MM.1S (cell line): ENCODE data around the gene SOCS4.

Experiments
- DNase-seq: peaks from one replicate; pipeline ENCODE4 v3.0.0-alpha.2; 2015
- H2AFZ ChIP-seq: fragments of 300-600 bp; sonication (generic); 2 replicates; pipeline ENCODE4 v1.6.0; 2016; ENCODE audit warnings: antibody characterized with exemption, low read length
- H3F3A ChIP-seq: fragments of 300-600 bp; sonication (generic); 2 replicates; pipeline ENCODE4 v1.6.1; 2016; ENCODE audit warnings: mild to moderate bottlenecking, antibody characterized with exemption, low read length, moderate library complexity, mixed read lengths; ENCODE audit not compliant: insufficient read depth
- H3K27ac ChIP-seq: fragments of 300-600 bp; sonication (generic); 2 replicates; pipeline ENCODE4 v1.5.1; 2016; ENCODE audit warnings: mild to moderate bottlenecking, low read length
- H3K27me3 ChIP-seq: fragments of 300-600 bp; sonication (generic); replicated peaks from 2 replicates; pipeline ENCODE4 v1.6.0; 2016; ENCODE audit warnings: low read length; ENCODE audit not compliant: insufficient read depth
- H3K36me3 ChIP-seq: fragments of 300-600 bp; sonication (generic); replicated peaks from 2 replicates; pipeline ENCODE4 v1.6.1; 2016; ENCODE audit warnings: mild to moderate bottlenecking, low read length, mixed read lengths; ENCODE audit not compliant: insufficient read depth
- H3K4me1 ChIP-seq: fragments of 300-600 bp; sonication (generic); 2 replicates; pipeline ENCODE4 v1.6.1; 2016; ENCODE audit warnings: low read length, mixed read lengths
- H3K4me2 ChIP-seq: fragments of 300-600 bp; sonication (generic); 2 replicates; pipeline ENCODE4 v1.6.0; 2016; ENCODE audit warnings: low read depth, low read length
- H3K4me3 ChIP-seq: fragments of 300-600 bp; sonication (generic); 2 replicates; pipeline ENCODE4 v1.5.1; 2016; ENCODE audit warnings: low read length, mixed read lengths
- H3K79me2 ChIP-seq: fragments of 300-600 bp; sonication (generic); 2 replicates; pipeline ENCODE4 v1.6.1; 2016; ENCODE audit warnings: mixed run types, low read length, mixed read lengths
- H3K9ac ChIP-seq: fragments of 300-600 bp; sonication (generic); 2 replicates; pipeline ENCODE4 v1.6.1; 2016; ENCODE audit warnings: low read length, mixed read lengths
- H3K9me2 ChIP-seq: fragments of 300-600 bp; sonication (generic); replicated peaks from 2 replicates; pipeline ENCODE4 v1.6.1; 2016; ENCODE audit warnings: mild to moderate bottlenecking, low read length, mixed read lengths; ENCODE audit not compliant: insufficient read depth
- H3K9me3 ChIP-seq: fragments of 300-600 bp; sonication (generic); replicated peaks from 2 replicates; pipeline ENCODE4 v1.6.1; 2016; ENCODE audit warnings: mild to moderate bottlenecking, low read length, mixed read lengths; ENCODE audit not compliant: insufficient read depth
- H4K20me1 ChIP-seq: fragments of 300-600 bp; sonication (generic); 2 replicates; pipeline ENCODE4 v1.6.1; 2016; ENCODE audit warnings: mild to moderate bottlenecking, low read length, moderate library complexity, mixed read lengths; ENCODE audit not compliant: insufficient read depth
- CTCF ChIP-seq: fragments of 300-600 bp; sonication (generic); IDR thresholded peaks from 2 replicates; pipeline ENCODE4 v1.5.1; 2016; ENCODE audit warnings: antibody characterized with exemption, low read length, mixed read lengths
- EZH2 ChIP-seq: fragments of 300-600 bp; sonication (generic); optimal IDR thresholded peaks from 2 replicates; pipeline ENCODE3; 2017; ENCODE audit warnings: low read depth, mild to moderate bottlenecking, antibody characterized with exemption, low read length, mixed read lengths
- EZH2phosphoT487 ChIP-seq: fragments of 300-600 bp; sonication (generic); IDR thresholded peaks from 2 replicates; pipeline ENCODE4 v1.6.1; 2018; ENCODE audit warnings: antibody characterized with exemption, low read length

SOCS4 gene

GRCh38 chr14:54985156-54985555 lies 41.9 kb upstream of the SOCS4 start:
- TF ChIP-seq EZH2 = no peak
- no peak for TF ChIP-seq CTCF
- no peak for TF ChIP-seq EZH2phosphoT487
- H4K20me1 ChIP-seq = no peaks in the 10 kb centered on the region
- no peaks in the 10 kb centered on the region for H3K27me3 ChIP-seq
- H3K4me2 ChIP-seq = no peak overlapping the region
- H3K36me3 ChIP-seq = no peaks in the 10 kb centered on the region
- no peak for DNase-seq
- H2AFZ ChIP-seq = no peak overlapping the region
- H3K4me3 ChIP-seq = no peak overlapping the region
- H3K4me1 ChIP-seq = no peaks in the 10 kb centered on the region
- no peak overlapping the region for H3K9ac ChIP-seq
- no peaks in the 10 kb centered on the region for H3F3A ChIP-seq
- no peaks in the 10 kb centered on the region for H3K9me2 ChIP-seq
- no peak overlapping the region for H3K27ac ChIP-seq
- H3K79me2 ChIP-seq = no peaks in the 10 kb centered on the region
- H3K9me3 ChIP-seq = no peaks in the 10 kb centered on the region

GRCh38 chr14:55000381-55000780 lies 26.7 kb upstream of the SOCS4 start:
- Histone ChIP-seq H2AFZ (no peak overlapping the region), H3K4me2 (no peak overlapping the region), H3K9me2 (no peaks in the 10 kb centered on the region), H3K4me3 (no peak overlapping the region), H4K20me1 (no peaks in the 10 kb centered on the region), H3K79me2 (no peaks in the 10 kb centered on the region), H3K27ac (no peak overlapping the region), H3K36me3 (no peaks in the 10 kb centered on the region), H3K27me3 (no peaks in the 10 kb centered on the region), H3F3A (no peaks in the 10 kb centered on the region), H3K9me3 (no peaks in the 10 kb centered on the region), H3K9ac (no peak overlapping the region), H3K4me1 (no peaks in the 10 kb centered on the region)
- TF ChIP-seq CTCF (no peak), EZH2phosphoT487 (no peak), EZH2 (no peak)
- DNase-seq = no peak

GRCh38 chr14:55005071-55005470 lies 22.0 kb upstream of the SOCS4 start:
- Histone ChIP-seq H3K36me3 (no peaks in the 10 kb centered on the region), H4K20me1 (no peaks in the 10 kb centered on the region), H3K9me3 (no peaks in the 10 kb centered on the region), H3F3A (no peaks in the 10 kb centered on the region), H3K9me2 (no peaks in the 10 kb centered on the region), H3K4me1 (no peaks in the 10 kb centered on the region), H3K9ac (no peak overlapping the region), H3K4me3 (no peak overlapping the region), H3K79me2 (no peaks in the 10 kb centered on the region), H3K4me2 (no peak overlapping the region), H3K27ac (no peak overlapping the region), H2AFZ (no peak overlapping the region), H3K27me3 (no peaks in the 10 kb centered on the region)
- DNase-seq = no peak
- TF ChIP-seq CTCF (no peak), EZH2 (no peak), EZH2phosphoT487 (no peak)
